ENCODE data around the gene CD59. TPM values are rescaled to one million over a fixed set of nuclear protein-coding genes. Genes with fewer than 3 reads are reported as not detected.

Gene CD59, protein sequence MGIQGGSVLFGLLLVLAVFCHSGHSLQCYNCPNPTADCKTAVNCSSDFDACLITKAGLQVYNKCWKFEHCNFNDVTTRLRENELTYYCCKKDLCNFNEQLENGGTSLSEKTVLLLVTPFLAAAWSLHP
- total RNA-seq (2021; ENCODE audit: unreplicated experiment) (736 TPM), Bru-seq, nascent RNA (percentile 98 among the genes with signal in this experiment), BruChase-seq, experiment 1, labeled RNA remaining after a 2-hour chase (percentile 98 among the genes with signal in this experiment), BruChase-seq, experiment 2, labeled RNA remaining after a 6-hour chase (percentile 99 among the genes with signal in this experiment)
- polyA plus RNA-seq (2012; ENCODE audit: insufficient read length), result 456 TPM
- long read RNA-seq, full-length matches to known transcripts, result 406 of 563 reads
- long read RNA-seq, partial matches to known transcripts, result 24 of 563 reads
- long read RNA-seq, other reads (novel, unspliced or antisense), result 133 of 563 reads

DNA sequence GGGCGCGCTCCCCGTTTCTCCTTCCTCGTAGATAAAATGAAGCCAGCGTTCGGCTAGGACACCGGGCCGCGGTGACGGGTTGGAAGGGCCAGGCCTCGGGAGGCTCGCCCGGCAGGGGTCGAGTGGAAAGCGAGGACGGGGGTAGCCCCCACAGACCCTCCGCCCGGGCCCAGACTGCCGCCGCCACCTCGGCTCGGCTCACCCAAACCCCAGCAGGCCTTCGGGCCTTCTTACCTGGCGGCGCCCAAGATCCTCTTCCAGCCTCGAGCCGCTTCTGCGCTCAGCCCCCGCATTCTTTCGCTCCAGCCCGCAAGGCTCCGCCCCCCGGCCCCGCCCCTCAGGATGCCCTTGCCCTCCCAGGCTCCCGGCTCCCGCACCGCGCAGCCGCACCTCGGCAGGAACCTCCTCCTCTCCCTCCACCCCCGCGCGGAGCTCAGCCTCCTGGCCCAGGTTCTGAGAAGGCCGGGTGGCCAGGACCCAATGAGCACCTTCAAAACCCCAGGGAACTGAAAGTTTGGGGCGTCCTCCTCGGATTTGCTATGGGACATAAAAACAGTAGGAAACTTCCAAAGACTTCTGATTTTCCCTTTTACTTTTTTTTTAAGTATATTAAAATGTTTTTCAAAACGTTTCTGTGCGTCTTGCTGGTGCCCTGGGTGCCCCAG is at the start of gene CD59:
TSS of gene CD59 (minus strand) at position 276 of the 665 bp plus-strand sequence. CDS start 13,978 bp downstream, outside the sequence.
- no peak for DNase-seq (ENCODE audit: low read depth, low spot score)
- peak within 1 kb of the TSS; percentile 83 to 95 for H3K4me3 ChIP-seq (ENCODE audit: low read depth in 2 of 2, low read length in 2 of 2)
- BruUV-seq (replicated peaks), result no TSS peak
- H3K27ac ChIP-seq (ENCODE audit: low read length), result peak within 1 kb of the TSS; percentile 85
- ChIA-PET POLR2A (interaction anchor here (0.6 to 1.3 kb wide), 8 partner anchors 12 to 527 kb away, joined by 3 to 14 read pairs (median 8); no protein-coding TSS in a partner anchor), CTCF (interaction anchor here (0.6 to 1.8 kb wide), 2 partner anchors 19 to 619 kb away, joined by 3 to 5 read pairs; no protein-coding TSS in a partner anchor)
- no peaks in the 10 kb centered on the region; the same call in 1 of the 2 replicates for H3K36me3 ChIP-seq (ENCODE audit: control insufficient read depth, insufficient read depth, low read length)
- intact Hi-C loops (cut with micrococcal nuclease; ENCODE audit: unreplicated experiment) (no loop called here), in situ Hi-C loops (cut with HindIII; ENCODE audit: low pct_unique_long_range_greater_than_20kb, low sequenced_read_pairs) (no loop called here)
- H3K9me3 ChIP-seq (ENCODE audit: control insufficient read depth, insufficient read depth, low read depth, low read length), result no peaks in the 10 kb centered on the region
- TF ChIP-seq, protein P1, sequence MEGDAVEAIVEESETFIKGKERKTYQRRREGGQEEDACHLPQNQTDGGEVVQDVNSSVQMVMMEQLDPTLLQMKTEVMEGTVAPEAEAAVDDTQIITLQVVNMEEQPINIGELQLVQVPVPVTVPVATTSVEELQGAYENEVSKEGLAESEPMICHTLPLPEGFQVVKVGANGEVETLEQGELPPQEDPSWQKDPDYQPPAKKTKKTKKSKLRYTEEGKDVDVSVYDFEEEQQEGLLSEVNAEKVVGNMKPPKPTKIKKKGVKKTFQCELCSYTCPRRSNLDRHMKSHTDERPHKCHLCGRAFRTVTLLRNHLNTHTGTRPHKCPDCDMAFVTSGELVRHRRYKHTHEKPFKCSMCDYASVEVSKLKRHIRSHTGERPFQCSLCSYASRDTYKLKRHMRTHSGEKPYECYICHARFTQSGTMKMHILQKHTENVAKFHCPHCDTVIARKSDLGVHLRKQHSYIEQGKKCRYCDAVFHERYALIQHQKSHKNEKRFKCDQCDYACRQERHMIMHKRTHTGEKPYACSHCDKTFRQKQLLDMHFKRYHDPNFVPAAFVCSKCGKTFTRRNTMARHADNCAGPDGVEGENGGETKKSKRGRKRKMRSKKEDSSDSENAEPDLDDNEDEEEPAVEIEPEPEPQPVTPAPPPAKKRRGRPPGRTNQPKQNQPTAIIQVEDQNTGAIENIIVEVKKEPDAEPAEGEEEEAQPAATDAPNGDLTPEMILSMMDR (IDR thresholded peaks at IDR 0.05), result no peak
- TF ChIP-seq POLR2AphosphoS5 (IDR thresholded peaks at IDR 0.05; ENCODE audit: low read depth, low read length), result peak; percentile 90
- H3K4me1 ChIP-seq (ENCODE audit: control insufficient read depth, insufficient read depth, low read length), result peaks cover 41% of the 10 kb centered on the region
- peak; percentile 91 for ATAC-seq
- H3K27me3 ChIP-seq (ENCODE audit: control insufficient read depth, insufficient read depth, low read length), result no peaks in the 10 kb centered on the region

DNA sequence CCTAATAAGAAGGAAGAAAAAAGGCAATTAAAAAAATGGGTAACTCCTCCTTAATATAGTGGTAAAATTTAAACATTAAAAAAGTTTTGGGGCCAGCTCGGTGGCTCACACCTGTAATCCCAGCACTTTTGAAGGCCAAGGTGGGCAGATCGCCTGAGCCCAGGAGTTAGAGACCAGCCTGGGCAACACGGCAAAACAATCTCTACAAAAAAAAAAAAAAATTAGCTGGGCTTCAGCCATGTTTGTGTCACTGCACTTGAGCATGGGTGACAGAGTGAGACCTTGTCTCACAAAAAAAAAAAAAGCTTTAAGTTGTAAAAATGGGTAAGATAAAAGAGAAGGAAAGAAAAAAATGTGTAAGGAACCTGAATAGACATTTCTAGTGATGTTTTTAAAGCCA is 49.4 kb upstream of the CD59 start:
- TF ChIP-seq, protein P1 (IDR thresholded peaks at IDR 0.05), result no peak
- TF ChIP-seq TCF7L2 (IDR thresholded peaks at IDR 0.05; ENCODE audit: low read depth, low read length) (no peak), SIN3A (IDR thresholded peaks at IDR 0.05; ENCODE audit: borderline replicate concordance, insufficient read depth, low read depth, low read length) (no peak), POLR2AphosphoS5 (IDR thresholded peaks at IDR 0.05; ENCODE audit: low read depth, low read length) (no peak)
- TF ChIP-seq, protein P2, sequence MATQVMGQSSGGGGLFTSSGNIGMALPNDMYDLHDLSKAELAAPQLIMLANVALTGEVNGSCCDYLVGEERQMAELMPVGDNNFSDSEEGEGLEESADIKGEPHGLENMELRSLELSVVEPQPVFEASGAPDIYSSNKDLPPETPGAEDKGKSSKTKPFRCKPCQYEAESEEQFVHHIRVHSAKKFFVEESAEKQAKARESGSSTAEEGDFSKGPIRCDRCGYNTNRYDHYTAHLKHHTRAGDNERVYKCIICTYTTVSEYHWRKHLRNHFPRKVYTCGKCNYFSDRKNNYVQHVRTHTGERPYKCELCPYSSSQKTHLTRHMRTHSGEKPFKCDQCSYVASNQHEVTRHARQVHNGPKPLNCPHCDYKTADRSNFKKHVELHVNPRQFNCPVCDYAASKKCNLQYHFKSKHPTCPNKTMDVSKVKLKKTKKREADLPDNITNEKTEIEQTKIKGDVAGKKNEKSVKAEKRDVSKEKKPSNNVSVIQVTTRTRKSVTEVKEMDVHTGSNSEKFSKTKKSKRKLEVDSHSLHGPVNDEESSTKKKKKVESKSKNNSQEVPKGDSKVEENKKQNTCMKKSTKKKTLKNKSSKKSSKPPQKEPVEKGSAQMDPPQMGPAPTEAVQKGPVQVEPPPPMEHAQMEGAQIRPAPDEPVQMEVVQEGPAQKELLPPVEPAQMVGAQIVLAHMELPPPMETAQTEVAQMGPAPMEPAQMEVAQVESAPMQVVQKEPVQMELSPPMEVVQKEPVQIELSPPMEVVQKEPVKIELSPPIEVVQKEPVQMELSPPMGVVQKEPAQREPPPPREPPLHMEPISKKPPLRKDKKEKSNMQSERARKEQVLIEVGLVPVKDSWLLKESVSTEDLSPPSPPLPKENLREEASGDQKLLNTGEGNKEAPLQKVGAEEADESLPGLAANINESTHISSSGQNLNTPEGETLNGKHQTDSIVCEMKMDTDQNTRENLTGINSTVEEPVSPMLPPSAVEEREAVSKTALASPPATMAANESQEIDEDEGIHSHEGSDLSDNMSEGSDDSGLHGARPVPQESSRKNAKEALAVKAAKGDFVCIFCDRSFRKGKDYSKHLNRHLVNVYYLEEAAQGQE (IDR thresholded peaks at IDR 0.05; ENCODE audit: insufficient read depth in 1 of 2, low read depth in 2 of 2, low read length in 1 of 2), result no peak
- no TSS peak for BruUV-seq (replicated peaks)
- CTCF ChIA-PET, result no interaction called here
- H3K4me3 ChIP-seq (ENCODE audit: low read depth in 2 of 2, low read length in 2 of 2), result no peak overlapping the region
- H3K36me3 ChIP-seq (ENCODE audit: control insufficient read depth, insufficient read depth, low read length), result no peaks in the 10 kb centered on the region
- no peak overlapping the region for H3K27ac ChIP-seq (ENCODE audit: low read length)
- H3K27me3 ChIP-seq (ENCODE audit: control insufficient read depth, insufficient read depth, low read length), result peaks cover 3% of the 10 kb centered on the region; the same call in 1 of the 2 replicates
- intact Hi-C loops (cut with micrococcal nuclease; ENCODE audit: unreplicated experiment), result no loop called here
- in situ Hi-C loops (cut with HindIII; ENCODE audit: low pct_unique_long_range_greater_than_20kb, low sequenced_read_pairs), result no loop called here
- no peak for DNase-seq (ENCODE audit: low read depth, low spot score)
- POLR2A ChIA-PET, result interaction anchor here (0.7 kb wide), 1 partner anchor 83 kb away, joined by 3 read pairs; no protein-coding TSS in a partner anchor
- H3K4me1 ChIP-seq (ENCODE audit: control insufficient read depth, insufficient read depth, low read length), result no peaks in the 10 kb centered on the region
- no peaks in the 10 kb centered on the region for H3K9me3 ChIP-seq (ENCODE audit: control insufficient read depth, insufficient read depth, low read depth, low read length)
- no peak for ATAC-seq
